CD14-positive monocyte (primary cell): ENCODE results near the gene COQ4. TPM values are rescaled to one million over a fixed set of nuclear protein-coding genes. Genes with fewer than 3 reads are reported as not detected.

Experiments used
- DNase-seq, 3 donors: peaks; one replicate each; pipeline ENCODE4 v3.0.0-alpha.2; 2011 to 2022
- H2AFZ ChIP-seq: 2 replicates; pipeline ENCODE4 v1.6.0; 2012; ENCODE audit warnings: mild to moderate bottlenecking, low read depth, low read length, inconsistent platforms; ENCODE audit not compliant: insufficient read depth, poor library complexity, severe bottlenecking
- H3K27ac ChIP-seq, 2 donors: 1 replicate in 1 of 2; 2 replicates in 1 of 2; pipeline ENCODE4 v1.5.1; 2012 to 2013; ENCODE audit warnings: low read length in 2 of 2, control low read depth in 1 of 2, inconsistent platforms in 1 of 2, low read depth in 1 of 2, mild to moderate bottlenecking in 1 of 2
- H3K27me3 ChIP-seq, 2 donors: one replicate each; pipeline versions ENCODE4 v1.6.0 to v1.6.1; 2011 to 2013; ENCODE audit warnings: low read length in 2 of 2; ENCODE audit not compliant: control insufficient read depth in 2 of 2, insufficient read depth in 2 of 2
- H3K36me3 ChIP-seq, 2 donors: replicated peaks in 1 of 2; 1 replicate in 1 of 2; 2 replicates in 1 of 2; pipeline versions ENCODE4 v1.5.1 to v1.6.1; 2012 to 2013; ENCODE audit warnings: low read length in 2 of 2, control low read depth in 1 of 2, inconsistent platforms in 1 of 2, mild to moderate bottlenecking in 1 of 2; ENCODE audit not compliant: insufficient read depth in 2 of 2, control insufficient read depth in 1 of 2
- H3K4me1 ChIP-seq, 2 donors: 1 replicate in 1 of 2; 2 replicates in 1 of 2; pipeline versions ENCODE4 v1.5.1 to v1.6.1; 2012 to 2013; ENCODE audit warnings: low read length in 2 of 2, control low read depth in 1 of 2, inconsistent platforms in 1 of 2, mild to moderate bottlenecking in 1 of 2, moderate library complexity in 1 of 2; ENCODE audit not compliant: insufficient read depth in 2 of 2, control insufficient read depth in 1 of 2
- H3K4me2 ChIP-seq: replicated peaks from 2 replicates; pipeline ENCODE3; 2012; ENCODE audit warnings: low read length, moderate library complexity, mild to moderate bottlenecking; ENCODE audit not compliant: poor library complexity, severe bottlenecking; ENCODE audit errors: extremely low read depth
- H3K4me3 ChIP-seq, 3 experiments: fragments of 200-600 bp in 1 of 3; sonication (generic) in 1 of 3; replicated peaks in 1 of 3; 1 replicate in 2 of 3; 2 replicates in 1 of 3; pipeline ENCODE4 v1.5.1; 2011 to 2013; ENCODE audit warnings: low read length in 3 of 3, mild to moderate bottlenecking in 3 of 3, control low read depth in 2 of 3, low read depth in 2 of 3, inconsistent platforms in 1 of 3, moderate library complexity in 1 of 3
- H3K79me2 ChIP-seq: 2 replicates; pipeline ENCODE4 v1.6.0; 2012; ENCODE audit warnings: mild to moderate bottlenecking, control low read depth, inconsistent platforms, low read length, moderate library complexity; ENCODE audit not compliant: insufficient read depth
- H3K9ac ChIP-seq: 2 replicates; pipeline ENCODE4 v1.6.0; 2017; ENCODE audit warnings: low read length, mild to moderate bottlenecking; ENCODE audit not compliant: insufficient read depth, poor library complexity, severe bottlenecking
- H3K9me3 ChIP-seq, 2 donors: replicated peaks in 1 of 2; 1 replicate in 1 of 2; 2 replicates in 1 of 2; pipeline versions ENCODE4 v1.5.1 to v1.6.1; 2012 to 2013; ENCODE audit warnings: low read length in 2 of 2, control low read depth in 1 of 2; ENCODE audit not compliant: control insufficient read depth in 1 of 2, insufficient read depth in 1 of 2
- H4K20me1 ChIP-seq: 2 replicates; pipeline ENCODE4 v1.6.0; 2012; ENCODE audit warnings: mild to moderate bottlenecking, low read length, control low read depth, moderate library complexity; ENCODE audit not compliant: insufficient read depth
- H3K27ac Mint-ChIP-seq, 7 donors: one replicate each; pipeline ENCODE4 v1.8.0; 2020; ENCODE audit warnings: mild to moderate bottlenecking in 7 of 7, mixed read lengths in 7 of 7, moderate library complexity in 6 of 7, inconsistent platforms in 2 of 7
- H3K27me3 Mint-ChIP-seq, 3 donors: one replicate each; pipeline ENCODE4 v1.8.0; 2021 to 2022; ENCODE audit warnings: low read depth in 3 of 3, mild to moderate bottlenecking in 3 of 3, mixed read lengths in 3 of 3, moderate library complexity in 3 of 3, inconsistent platforms in 1 of 3
- H3K36me3 Mint-ChIP-seq, 2 donors: one replicate each; pipeline ENCODE4 v1.8.0; 2020; ENCODE audit warnings: mixed read lengths in 2 of 2, inconsistent platforms in 1 of 2, mild to moderate bottlenecking in 1 of 2
- H3K4me1 Mint-ChIP-seq: one replicate; pipeline ENCODE4 v1.8.0; 2020; ENCODE audit warnings: mild to moderate bottlenecking, mixed read lengths
- H3K4me3 Mint-ChIP-seq, 2 donors: one replicate each; pipeline ENCODE4 v1.8.0; 2020; ENCODE audit warnings: mild to moderate bottlenecking in 2 of 2, mixed read lengths in 2 of 2, moderate library complexity in 1 of 2
- H3K9me3 Mint-ChIP-seq, 7 donors: one replicate each; pipeline ENCODE4 v1.8.0; 2020 to 2022; ENCODE audit warnings: mixed read lengths in 7 of 7, mild to moderate bottlenecking in 6 of 7, moderate library complexity in 6 of 7, inconsistent platforms in 2 of 7
- CTCF ChIP-seq: fragments of 200-600 bp; IDR thresholded peaks from one replicate; pipeline ENCODE4 v1.8.0; 2022; ENCODE audit warnings: antibody characterized with exemption, mild to moderate bottlenecking
- WGBS: methylation state at CpG from one replicate; pipeline ENCODE4 v1.1.5; 2013; ENCODE audit warnings: missing lambda C conversion rate; ENCODE audit not compliant: insufficient coverage; 5-methylcytosine and 5-hydroxymethylcytosine counted together
- intact Hi-C, 2 donors: fragments of 100-400 bp; cut with micrococcal nuclease; formaldehyde crosslinking; loops; one replicate each; pipeline versions ENCODE4 v1.15.0 to v1.15.1; 2023
- polyA plus RNA-seq, 3 donors: library from polyadenylated mRNA; depleted of rRNA in 1 of 3; unstranded in 2 of 3; stranded (reverse) in 1 of 3; fragments of 300-500 nt in 2 of 3; fragments of >200 nt in 1 of 3; fragmentation: Illumina TruSeq in 2 of 3; gene quantifications; 1 replicate in 2 of 3; 2 replicates in 1 of 3; pipeline ENCODE4 v1.2.3, GENCODE V29; 2012 to 2021

The COQ4 gene
- polyA plus RNA-seq, 3 donors = 19.9 to 32.6 (median 20.4) TPM

GRCh38 chr9:128335161-128335560 lies 12.5 kb downstream of the COQ4 start:
- intact Hi-C loops = no loop called here

GRCh38 chr9:128335914-128336313 lies 13.3 kb downstream of the COQ4 start:
- no peak for DNase-seq
- H3K36me3 Mint-ChIP-seq = peaks cover 14 to 27% of the 10 kb centered on the region in 2 donors
- H3K9me3 Mint-ChIP-seq = no peaks in the 10 kb centered on the region
- WGBS = 100% methylated on average over 2 of the region's 2 CpGs
- intact Hi-C loops = no loop called here
- TF ChIP-seq CTCF = no peak
- Histone ChIP-seq H3K4me1 (peaks cover 7 to 10% of the 10 kb centered on the region in 2 donors), H3K79me2 (no peaks in the 10 kb centered on the region), H3K9ac (no peak overlapping the region), H3K4me2 (no peak overlapping the region), H3K4me3 (no peak overlapping the region), H3K27me3 (no peaks in the 10 kb centered on the region), H3K27ac (no peak overlapping the region), H3K9me3 (no peaks in the 10 kb centered on the region), H4K20me1 (no peaks in the 10 kb centered on the region), H3K36me3 (peaks cover 0 to 6% of the 10 kb centered on the region in 2 donors), H2AFZ (no peak overlapping the region)
- H3K27ac Mint-ChIP-seq = peak overlapping the region in 2 of 7 donors; percentile 33 to 58
- no peak overlapping the region for H3K4me3 Mint-ChIP-seq
- H3K27me3 Mint-ChIP-seq = peaks cover 0 to 3% (median 0%) of the 10 kb centered on the region in 3 donors
- peaks cover 7% of the 10 kb centered on the region for H3K4me1 Mint-ChIP-seq

More at GRCh38 chr9:128335161-128335560, 12.5 kb downstream of the COQ4 start:
- H3K36me3 ChIP-seq = peaks cover 0 to 6% of the 10 kb centered on the region in 2 donors
- no peak overlapping the region for H2AFZ ChIP-seq
- no peak overlapping the region for H3K4me3 ChIP-seq
- TF ChIP-seq CTCF = no peak
- H3K27ac ChIP-seq = no peak overlapping the region
- no peak overlapping the region for H3K9ac ChIP-seq
- H3K4me1 ChIP-seq = peaks cover 4 to 6% of the 10 kb centered on the region in 2 donors
- no peaks in the 10 kb centered on the region for H3K9me3 ChIP-seq
- no peak overlapping the region for H3K27ac Mint-ChIP-seq
- no peaks in the 10 kb centered on the region for H3K27me3 ChIP-seq
- H3K27me3 Mint-ChIP-seq = peaks cover 0 to 3% (median 0%) of the 10 kb centered on the region in 3 donors
- peaks cover 6% of the 10 kb centered on the region for H3K4me1 Mint-ChIP-seq
- no peak overlapping the region for H3K4me3 Mint-ChIP-seq
- no peak for DNase-seq
- no peak overlapping the region for H3K4me2 ChIP-seq
- H3K36me3 Mint-ChIP-seq = peaks cover 14 to 27% of the 10 kb centered on the region in 2 donors
- H3K9me3 Mint-ChIP-seq = no peaks in the 10 kb centered on the region
- no peaks in the 10 kb centered on the region for H4K20me1 ChIP-seq
- H3K79me2 ChIP-seq = no peaks in the 10 kb centered on the region
- WGBS = 75% methylated on average over 1 of the region's 7 CpGs
